Heart right ventricle (tissue), 16 donors: Measurements from ENCODE around the gene IGFBP7. TPM values are rescaled to one million over a fixed set of nuclear protein-coding genes. Genes with fewer than 3 reads are reported as not detected.

Experiments
- ATAC-seq, 8 donors: fragments of 200-7000 bp; cut with Tn5 transposase; one replicate each; pipeline ENCODE4 v1.9.1; 2020; ENCODE audit warnings: mild to moderate bottlenecking in 8 of 8, moderate library complexity in 8 of 8, moderate number of reproducible peaks in 1 of 8
- DNase-seq, 2 donors: peaks; one replicate each; pipeline ENCODE4 v3.0.0-alpha.2; 2020
- H3K27ac ChIP-seq, 10 donors: fragments of 200-600 bp; sonication (generic) in 2 of 10; one replicate each; pipeline versions ENCODE4 v1.5.0 to v1.8.0; 2020 to 2022; ENCODE audit warnings: mild to moderate bottlenecking in 3 of 10
- H3K27me3 ChIP-seq, 7 donors: fragments of 200-600 bp; one replicate each; pipeline ENCODE4 v1.8.0; 2021 to 2022; ENCODE audit warnings: mild to moderate bottlenecking in 2 of 7
- H3K36me3 ChIP-seq, 9 donors: fragments of 200-600 bp; sonication (generic) in 1 of 9; one replicate each; pipeline versions ENCODE4 v1.5.0 to v1.8.0; 2020 to 2022; ENCODE audit warnings: mild to moderate bottlenecking in 2 of 9
- H3K4me1 ChIP-seq, 9 donors: fragments of 200-600 bp; sonication (generic) in 1 of 9; one replicate each; pipeline versions ENCODE4 v1.5.0 to v1.8.0; 2020 to 2022; ENCODE audit warnings: mild to moderate bottlenecking in 4 of 9
- H3K4me3 ChIP-seq, 10 donors: fragments of 200-600 bp; sonication (generic) in 2 of 10; one replicate each; pipeline versions ENCODE4 v1.5.0 to v1.8.0; 2020 to 2022; ENCODE audit warnings: mild to moderate bottlenecking in 7 of 10, moderate library complexity in 2 of 10
- H3K9me3 ChIP-seq, 11 donors: fragments of 200-600 bp in 10 of 11; sonication (generic) in 2 of 11; one replicate each; pipeline versions ENCODE4 v1.5.0 to v1.8.0; 2013 to 2022; ENCODE audit warnings: mild to moderate bottlenecking in 2 of 11, control low read depth in 1 of 11, moderate library complexity in 1 of 11
- CTCF ChIP-seq, 9 donors: fragments of 200-600 bp; sonication (generic) in 2 of 9; IDR thresholded peaks; one replicate each; pipeline versions ENCODE4 v1.5.0 to v1.8.0; 2021 to 2022; ENCODE audit warnings: antibody characterized with exemption in 9 of 9, mild to moderate bottlenecking in 5 of 9, moderate library complexity in 1 of 9
- WGBS, 2 donors: extraction: QIAGEN DNeasy Blood & Tissue Kit; methylation state at CpG; one replicate each; pipeline ENCODE4 v1.1.7; 2013; ENCODE audit warnings: inconsistent platforms in 1 of 2; 5-methylcytosine and 5-hydroxymethylcytosine counted together
- intact Hi-C, 10 donors: fragments of 100-400 bp; cut with DNase I; formaldehyde crosslinking; loops; one replicate each; pipeline versions ENCODE4 v1.11.1 to v1.14.2; 2022
- long read RNA-seq, 3 donors: library from polyadenylated mRNA; unstranded; transcript quantifications; one replicate each; pipeline ENCODE4 v2.0.0, GENCODE V29; 2020 to 2021
- polyA plus RNA-seq, 2 donors: library from polyadenylated mRNA; stranded (reverse); fragments of 200-250 nt; gene quantifications; one replicate each; pipeline ENCODE4 v1.2.3, GENCODE V29; 2013
- total RNA-seq, 10 donors: library from RNA; stranded (reverse); fragmentation: NEBNext Ultra II Directional in 3 of 10; extraction: Animal tissue kit (Norgen Biotek cat#: 25700) in 3 of 10; gene quantifications; one replicate each; pipeline versions ENCODE4 v1.2.1 to v1.2.4, GENCODE V29; 2021 to 2023
- donor health status: Arrhythmogenic right ventricular cardiomyopathy.
- donor health status: ischemic (EF 13 %, LVEDD 7.1; RV severe dilation, severe dysfunction).
- donor health status: healthy with polysubstance abuse.
- donor health status: DM: no; HTN: yes; CAD: no.
- donor health status: DM: no; HTN: no; CAD: no.
- donor health status: ischemic (EF 25% LVEDD 6.9; RV normal size, moderate dysfunction).
- donor health status: ischemic (EF 25% LVEDD 5.7; RV mildly dilated, moderate dysfunction).
- donor health status: healthy.
- donor health status: DM: yes; HTN: yes; CAD: no.
- donor health status: Ischemic cardiomyopathy.
- donor health status: ischemic (EF 35%, LVEDD 5.7; RV mildly dilated, moderate dysfunction).
- donor health status: nonischemic (EF 11% LVEDD 7.7; RV severe dilation, severe dysfunction).
- donor health status: DM: yes; HTN: yes; CAD: no.
- donor health status: PGD.
- donor health status: ischemic (EF 29% LVEDD 5.4; RV normal size, mild dysfunction).
- donor health status: nonischemic (EF 23%, LVEDD 6.1; RV moderate dilation, normal function).

IGFBP7 gene
- 100 to 1,000 TPM; 498 to 826 (median 608) TPM for total RNA-seq
- polyA plus RNA-seq, result 1,000 to 10,000 TPM in 1 of 2 donors, 100 to 1,000 TPM in 1; 876 to 1,251 TPM
- long read RNA-seq, donor 1, transcript IGFBP7-201 (5 exons, 1,427 nt), result major isoform, 519 of 542 reads
- long read RNA-seq, donor 1, partial matches to known transcripts, result 14 of 542 reads
- long read RNA-seq, donor 1, other reads (novel, unspliced or antisense), result 6 of 542 reads
- long read RNA-seq, donor 2, transcript IGFBP7-201 (5 exons, 1,427 nt), result major isoform, 415 of 442 reads
- long read RNA-seq, donor 2, partial matches to known transcripts, result 16 of 442 reads
- long read RNA-seq, donor 2, other reads (novel, unspliced or antisense), result 10 of 442 reads
- long read RNA-seq, donor 3, transcript IGFBP7-201 (5 exons, 1,427 nt), result major isoform, 58 of 73 reads
- long read RNA-seq, donor 3, partial matches to known transcripts, result 6 of 73 reads
- long read RNA-seq, donor 3, other reads (novel, unspliced or antisense), result 8 of 73 reads

- ATAC-seq (peak; percentile 84 to 95 (median 92)), DNase-seq (peak; percentile 53 to 81)
- Histone ChIP-seq H3K36me3 (peaks cover 0 to 11% (median 0%) of the 10 kb centered on the region in 9 donors), H3K27ac (peak within 1 kb of the TSS; percentile 93 to 100 (median 98)), H3K4me1 (peaks cover 3 to 71% (median 48%) of the 10 kb centered on the region in 9 donors), H3K27me3 (no peaks in the 10 kb centered on the region), H3K9me3 (no peaks in the 10 kb centered on the region), H3K4me3 (peak within 1 kb of the TSS; percentile 93 to 100 (median 96))
- WGBS, 2 donors, result 0 to 1% methylated on average over 84 to 101 of the region's 101 CpGs
- peak in 5 of 9 donors; percentile 12 to 42 (median 34) for TF ChIP-seq CTCF (IDR thresholded peaks at IDR 0.05)
- intact Hi-C loops, result loop anchor here in 8 of 10 donors (2.0 to 10.0 kb wide), 10 partner anchors 31 to 133 kb away; partner anchors contain the start of genes NOA1 (in 2 of the 8) and POLR2B (in 2 of the 8)
Observed at GRCh38 chr4:57109847-57110639, at the start of gene IGFBP7. IGFBP7 (minus strand) TSS chr4:57110385; CDS start chr4:57110351, 34 bp downstream.

- 90% methylated on average over 1 of the region's 1 CpG for WGBS, 2 donors
- H3K9me3 ChIP-seq, result peaks cover 0 to 4% (median 0%) of the 10 kb centered on the region in 11 donors
- no peak overlapping the region for H3K27ac ChIP-seq
- H3K27me3 ChIP-seq, result peaks cover 0 to 7% (median 0%) of the 10 kb centered on the region in 7 donors
- ATAC-seq (no peak), DNase-seq (no peak)
- H3K4me3 ChIP-seq, result no peak overlapping the region
- no peak for TF ChIP-seq CTCF (IDR thresholded peaks at IDR 0.05)
- peaks cover 0 to 14% (median 6%) of the 10 kb centered on the region in 9 donors for H3K4me1 ChIP-seq
- no peaks in the 10 kb centered on the region for H3K36me3 ChIP-seq
- intact Hi-C loops, result loop anchor here (2.0 to 10.0 kb wide), 10 partner anchors 105 to 267 kb away; no protein-coding TSS in a partner anchor
Observed at GRCh38 chr4:57159866-57160265, 49.7 kb upstream of the IGFBP7 start.

GRCh38 chr4:57158762-57159161 is 48.6 kb upstream of the IGFBP7 start:
- intact Hi-C loops, result loop anchor here in 4 of 10 donors (2.0 to 10.0 kb wide), 3 partner anchors 120 to 124 kb away; no protein-coding TSS in a partner anchor
- DNase-seq, result no peak
- 93 to 95% methylated on average over 1 of the region's 1 CpG for WGBS, 2 donors

More at GRCh38 chr4:57158762-57159161, 48.6 kb upstream of the IGFBP7 start:
- ATAC-seq, result no peak
- H3K27me3 ChIP-seq, result no peaks in the 10 kb centered on the region
- H3K27ac ChIP-seq, result no peak overlapping the region
- no peak overlapping the region for H3K4me3 ChIP-seq
- no peak for TF ChIP-seq CTCF (IDR thresholded peaks at IDR 0.05)
- peaks cover 0 to 12% (median 0%) of the 10 kb centered on the region in 9 donors for H3K4me1 ChIP-seq
- H3K36me3 ChIP-seq, result no peaks in the 10 kb centered on the region
- H3K9me3 ChIP-seq, result peaks cover 0 to 4% (median 0%) of the 10 kb centered on the region in 11 donors
